Astrocyte (in vitro differentiated cells and primary cell): ENCODE data around the gene ATG14. TPM values are rescaled to one million over a fixed set of nuclear protein-coding genes. Genes with fewer than 3 reads are reported as not detected.

ENCODE experiments used
- DNase-seq: peaks from one replicate; pipeline ENCODE4 v3.0.0-alpha.2; 2010; ENCODE audit warnings: low read depth
- FAIRE-seq: peaks from 2 replicates; lab custom pipeline; 2011; peaks lifted over from hg19 to GRCh38; lab: Jason Lieb, UNC
- H2AFZ ChIP-seq: 2 replicates; pipeline ENCODE4 v1.6.0; 2012; ENCODE audit warnings: low read depth, low read length, inconsistent platforms
- H3K27ac ChIP-seq: 2 replicates; pipeline ENCODE4 v1.5.1; 2011; ENCODE audit warnings: low read depth, low read length, inconsistent platforms
- H3K27me3 ChIP-seq: 2 replicates; pipeline ENCODE4 v1.6.0; 2011; ENCODE audit warnings: low read length, inconsistent platforms; ENCODE audit not compliant: insufficient read depth
- H3K36me3 ChIP-seq: 2 replicates; pipeline ENCODE4 v1.5.1; 2011; ENCODE audit warnings: low read length, inconsistent platforms; ENCODE audit not compliant: insufficient read depth
- H3K4me1 ChIP-seq: 2 replicates; pipeline ENCODE4 v1.5.1; 2011; ENCODE audit warnings: low read length, inconsistent platforms; ENCODE audit not compliant: insufficient read depth
- H3K4me2 ChIP-seq: 2 replicates; pipeline ENCODE4 v1.6.0; 2012; ENCODE audit warnings: low read length, inconsistent platforms
- H3K4me3 ChIP-seq: 2 replicates; pipeline ENCODE4 v1.5.1; 2011; ENCODE audit warnings: low read depth, mild to moderate bottlenecking, low read length, inconsistent platforms; ENCODE audit not compliant: insufficient read depth
- H3K79me2 ChIP-seq: 2 replicates; pipeline ENCODE4 v1.6.0; 2012; ENCODE audit warnings: mild to moderate bottlenecking, low read length, inconsistent platforms; ENCODE audit not compliant: insufficient read depth
- H3K9ac ChIP-seq: 2 replicates; pipeline ENCODE4 v1.6.0; 2012; ENCODE audit warnings: mild to moderate bottlenecking, low read length, inconsistent platforms
- H3K9me3 ChIP-seq: 2 replicates; pipeline ENCODE4 v1.5.1; 2012; ENCODE audit warnings: low read depth, mild to moderate bottlenecking, low read length, inconsistent platforms; ENCODE audit not compliant: insufficient read depth
- H4K20me1 ChIP-seq: 2 replicates; pipeline ENCODE4 v1.6.0; 2012; ENCODE audit warnings: low read length, inconsistent platforms; ENCODE audit not compliant: insufficient read depth
- H3K27ac Mint-ChIP-seq: one replicate; pipeline ENCODE4 v1.8.0; 2021; ENCODE audit warnings: mild to moderate bottlenecking, mixed read lengths; ENCODE audit not compliant: unreplicated experiment
- H3K27me3 Mint-ChIP-seq: one replicate; pipeline ENCODE4 v1.8.0; 2021; ENCODE audit warnings: low read depth, mixed read lengths; ENCODE audit not compliant: unreplicated experiment
- H3K36me3 Mint-ChIP-seq: one replicate; pipeline ENCODE4 v1.8.0; 2021; ENCODE audit warnings: low read depth, mixed read lengths; ENCODE audit not compliant: unreplicated experiment
- H3K4me1 Mint-ChIP-seq: one replicate; pipeline ENCODE4 v1.8.0; 2021; ENCODE audit warnings: low read depth, mixed read lengths; ENCODE audit not compliant: unreplicated experiment
- H3K4me3 Mint-ChIP-seq: one replicate; pipeline ENCODE4 v1.8.0; 2021; ENCODE audit warnings: mild to moderate bottlenecking, moderate library complexity, mixed read lengths; ENCODE audit not compliant: unreplicated experiment
- H3K9me3 Mint-ChIP-seq: one replicate; pipeline ENCODE4 v1.8.0; 2021; ENCODE audit warnings: mild to moderate bottlenecking, mixed read lengths; ENCODE audit not compliant: unreplicated experiment
- EZH2 ChIP-seq: IDR thresholded peaks from 2 replicates; pipeline ENCODE4 v1.6.1; 2012; ENCODE audit warnings: mild to moderate bottlenecking, low read length, inconsistent platforms; ENCODE audit not compliant: insufficient read depth
- total RNA-seq: library from RNA; stranded (reverse); gene quantifications from 2 replicates; pipeline ENCODE4 v1.2.1, GENCODE V29; 2021
- TF ChIP-seq, protein P1 (sequence below): IDR thresholded peaks from 2 replicates; pipeline ENCODE4 v1.5.1; 2011; ENCODE audit warnings: low read depth, mild to moderate bottlenecking, inconsistent platforms, low read length, moderate library complexity; ENCODE audit not compliant: insufficient read depth

ATG14 gene
- total RNA-seq, 1 donor from 2014 or later, result 11.5 TPM

DNA sequence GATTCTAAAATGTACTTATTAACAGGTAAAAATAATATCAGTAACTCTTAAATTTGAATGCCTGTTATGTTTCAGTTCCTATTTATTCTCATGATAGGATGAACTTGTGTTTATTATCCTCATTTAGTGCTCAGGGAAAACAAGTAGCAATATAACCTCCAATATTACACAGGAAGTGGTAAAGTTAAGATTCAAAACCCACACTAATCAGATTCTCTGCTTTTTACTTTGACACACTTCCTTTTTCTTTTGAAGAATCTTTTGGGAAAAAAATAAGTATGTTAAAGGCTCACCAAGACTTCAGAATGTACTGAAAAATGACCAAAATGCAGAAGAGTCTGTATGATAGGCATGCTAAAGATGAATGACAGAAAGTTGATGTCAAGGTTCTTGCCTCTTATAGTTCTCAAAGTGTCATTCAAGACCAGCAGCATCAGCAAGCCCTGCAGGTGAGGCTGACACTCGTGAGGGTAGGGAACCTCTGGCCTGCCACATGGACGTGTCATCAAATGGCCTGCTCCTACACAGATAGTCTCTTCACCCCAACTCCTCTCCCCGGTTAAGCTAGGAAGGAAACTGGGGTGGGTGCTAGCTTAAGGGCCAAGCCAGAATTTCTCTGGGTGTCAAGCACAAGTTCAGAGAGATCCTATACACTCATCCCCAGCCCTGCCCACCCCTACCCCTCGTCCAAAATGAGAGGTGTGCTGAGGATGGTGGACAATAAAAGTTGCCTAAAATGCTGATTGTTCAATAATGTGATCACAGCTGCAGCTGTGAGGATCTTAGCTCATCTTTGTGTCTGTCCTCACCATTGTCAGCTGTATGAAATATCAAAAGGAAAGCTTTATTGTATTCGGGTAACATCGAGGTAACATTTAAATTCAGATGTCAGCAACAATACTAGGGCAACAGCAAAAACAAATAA lies 22.5 kb upstream of the ATG14 start:
- no peak for FAIRE-seq

DNA sequence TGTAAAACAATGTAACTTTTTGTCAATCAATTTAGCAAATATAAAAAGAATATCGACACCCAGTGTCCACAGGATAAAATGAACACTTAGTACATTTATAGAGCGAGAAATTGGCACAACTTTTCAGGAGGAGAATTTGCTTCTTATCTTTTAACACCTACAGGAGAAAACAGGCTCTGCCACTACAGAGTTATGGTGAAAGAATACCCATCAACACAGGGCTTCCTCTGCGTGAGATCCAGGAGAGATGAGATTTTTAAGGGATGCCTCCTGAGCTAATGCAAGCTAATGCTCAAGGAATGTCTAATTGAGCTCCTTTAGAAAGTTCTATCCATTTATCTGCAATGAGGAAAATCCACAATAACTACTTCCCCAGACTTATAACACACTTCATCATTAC lies 21.0 kb upstream of the ATG14 start:
- Mint-ChIP-seq H3K4me1 (peaks cover 6% of the 10 kb centered on the region), H3K27me3 (no peaks in the 10 kb centered on the region), H3K27ac (no peak overlapping the region), H3K4me3 (no peak overlapping the region), H3K9me3 (no peaks in the 10 kb centered on the region), H3K36me3 (no peaks in the 10 kb centered on the region)
- Histone ChIP-seq H3K4me2 (no peak overlapping the region), H3K27ac (no peak overlapping the region), H3K4me1 (no peaks in the 10 kb centered on the region), H3K36me3 (no peaks in the 10 kb centered on the region), H3K79me2 (no peaks in the 10 kb centered on the region), H3K9me3 (no peaks in the 10 kb centered on the region), H2AFZ (no peak overlapping the region), H3K27me3 (no peaks in the 10 kb centered on the region), H4K20me1 (no peaks in the 10 kb centered on the region), H3K9ac (no peak overlapping the region), H3K4me3 (no peak overlapping the region)
- FAIRE-seq (no peak), DNase-seq (no peak)
- TF ChIP-seq EZH2, result no peak
- TF ChIP-seq, protein P1, sequence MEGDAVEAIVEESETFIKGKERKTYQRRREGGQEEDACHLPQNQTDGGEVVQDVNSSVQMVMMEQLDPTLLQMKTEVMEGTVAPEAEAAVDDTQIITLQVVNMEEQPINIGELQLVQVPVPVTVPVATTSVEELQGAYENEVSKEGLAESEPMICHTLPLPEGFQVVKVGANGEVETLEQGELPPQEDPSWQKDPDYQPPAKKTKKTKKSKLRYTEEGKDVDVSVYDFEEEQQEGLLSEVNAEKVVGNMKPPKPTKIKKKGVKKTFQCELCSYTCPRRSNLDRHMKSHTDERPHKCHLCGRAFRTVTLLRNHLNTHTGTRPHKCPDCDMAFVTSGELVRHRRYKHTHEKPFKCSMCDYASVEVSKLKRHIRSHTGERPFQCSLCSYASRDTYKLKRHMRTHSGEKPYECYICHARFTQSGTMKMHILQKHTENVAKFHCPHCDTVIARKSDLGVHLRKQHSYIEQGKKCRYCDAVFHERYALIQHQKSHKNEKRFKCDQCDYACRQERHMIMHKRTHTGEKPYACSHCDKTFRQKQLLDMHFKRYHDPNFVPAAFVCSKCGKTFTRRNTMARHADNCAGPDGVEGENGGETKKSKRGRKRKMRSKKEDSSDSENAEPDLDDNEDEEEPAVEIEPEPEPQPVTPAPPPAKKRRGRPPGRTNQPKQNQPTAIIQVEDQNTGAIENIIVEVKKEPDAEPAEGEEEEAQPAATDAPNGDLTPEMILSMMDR, result no peak

More for the DNA sequence above, 22.5 kb upstream of the ATG14 start:
- Histone ChIP-seq H3K27ac (no peak overlapping the region), H3K4me1 (no peaks in the 10 kb centered on the region), H3K9ac (no peak overlapping the region), H3K27me3 (no peaks in the 10 kb centered on the region), H3K4me3 (no peak overlapping the region), H4K20me1 (no peaks in the 10 kb centered on the region), H3K36me3 (no peaks in the 10 kb centered on the region), H3K9me3 (no peaks in the 10 kb centered on the region), H3K79me2 (no peaks in the 10 kb centered on the region), H3K4me2 (no peak overlapping the region), H2AFZ (no peak overlapping the region)
- Mint-ChIP-seq H3K4me1 (peaks cover 6% of the 10 kb centered on the region), H3K4me3 (no peak overlapping the region), H3K36me3 (no peaks in the 10 kb centered on the region), H3K27ac (no peak overlapping the region), H3K27me3 (no peaks in the 10 kb centered on the region), H3K9me3 (no peaks in the 10 kb centered on the region)
- TF ChIP-seq, protein P1, result no peak
- no peak for TF ChIP-seq EZH2
- no peak for DNase-seq
